ENCODE results near the gene PALM3. TPM values are rescaled to one million over a fixed set of nuclear protein-coding genes. Genes with fewer than 3 reads are reported as not detected.

The PALM3 gene
- total and polyA plus RNA-seq, 5 donors from 2014 or later, result not detected

GRCh38 chr19:14091813-14092462 lies 30.1 kb upstream of the PALM3 start:
- H3K36me3 ChIP-seq (ENCODE audit: control insufficient read depth, insufficient read depth, low read length), result peaks cover 6% of the 10 kb centered on the region
- peak in 1 of 3 donors; percentile 77 for DNase-seq
- H3K27me3 Mint-ChIP-seq, result peaks cover 15% of the 10 kb centered on the region
- H3K4me3 Mint-ChIP-seq, result peak overlapping the region; percentile 94 to 100 (median 100)
- H3K4me1 ChIP-seq (ENCODE audit: control insufficient read depth, insufficient read depth, low read length, poor library complexity, severe bottlenecking), result peaks cover 14% of the 10 kb centered on the region
- H3K27ac ChIP-seq (ENCODE audit: insufficient read depth, low read length, poor library complexity, severe bottlenecking), result peak overlapping the region; percentile 67
- peak overlapping the region; percentile 84 for H3K4me3 ChIP-seq (ENCODE audit: low read depth, low read length)
- H3K9me3 Mint-ChIP-seq, result peaks cover 0 to 8% (median 2%) of the 10 kb centered on the region in 7 donors
- H3K4me1 Mint-ChIP-seq, result peaks cover 5 to 33% (median 17%) of the 10 kb centered on the region in 4 donors
- H3K27ac Mint-ChIP-seq, result peak overlapping the region; percentile 92 to 99 (median 99)
- H3K36me3 Mint-ChIP-seq, result peaks cover 11% of the 10 kb centered on the region
- ATAC-seq (ENCODE audit: low read depth in 2 of 2), result peak in 1 of 2 donors; percentile 5
- peaks cover 0 to 6% of the 10 kb centered on the region in 2 experiments for H3K9me3 ChIP-seq (ENCODE audit: control insufficient read depth in 2 of 2, low read length in 2 of 2)
- H3K27me3 ChIP-seq (ENCODE audit: control insufficient read depth, insufficient read depth, low read length), result no peaks in the 10 kb centered on the region

GRCh38 chr19:14091081-14091812 lies 29.4 kb upstream of the PALM3 start:
- Histone ChIP-seq H3K4me1 (ENCODE audit: control insufficient read depth, insufficient read depth, low read length, poor library complexity, severe bottlenecking) (peaks cover 14% of the 10 kb centered on the region), H3K27me3 (ENCODE audit: control insufficient read depth, insufficient read depth, low read length) (no peaks in the 10 kb centered on the region), H3K9me3 (ENCODE audit: control insufficient read depth in 2 of 2, low read length in 2 of 2) (peaks cover 0 to 6% of the 10 kb centered on the region in 2 experiments), H3K36me3 (ENCODE audit: control insufficient read depth, insufficient read depth, low read length) (no peaks in the 10 kb centered on the region), H3K27ac (ENCODE audit: insufficient read depth, low read length, poor library complexity, severe bottlenecking) (peak overlapping the region; percentile 67), H3K4me3 (ENCODE audit: low read depth, low read length) (peak overlapping the region; percentile 84)
- peak; percentile 66 to 84 (median 78) for DNase-seq
- Mint-ChIP-seq H3K27me3 (peaks cover 15% of the 10 kb centered on the region), H3K4me1 (peaks cover 5 to 33% (median 17%) of the 10 kb centered on the region in 4 donors), H3K27ac (peak overlapping the region; percentile 92 to 99 (median 99)), H3K4me3 (peak overlapping the region; percentile 94 to 100 (median 100)), H3K36me3 (peaks cover 7% of the 10 kb centered on the region), H3K9me3 (peaks cover 0 to 8% (median 2%) of the 10 kb centered on the region in 7 donors)
- peak; percentile 53 to 61 for ATAC-seq (ENCODE audit: low read depth in 2 of 2)

- peak within 1 kb of the TSS; percentile 84 for H3K4me3 ChIP-seq (ENCODE audit: low read depth, low read length)
- H3K36me3 ChIP-seq (ENCODE audit: control insufficient read depth, insufficient read depth, low read length), result no peaks in the 10 kb centered on the region
- Mint-ChIP-seq H3K36me3 (peaks cover 7% of the 10 kb centered on the region), H3K4me3 (peak within 1 kb of the TSS; percentile 94 to 100 (median 100)), H3K27ac (peak within 1 kb of the TSS; percentile 92 to 99 (median 99)), H3K9me3 (peaks cover 0 to 8% (median 2%) of the 10 kb centered on the region in 7 donors), H3K27me3 (peaks cover 15% of the 10 kb centered on the region), H3K4me1 (peaks cover 5 to 33% (median 17%) of the 10 kb centered on the region in 4 donors)
- no peaks in the 10 kb centered on the region for H3K27me3 ChIP-seq (ENCODE audit: control insufficient read depth, insufficient read depth, low read length)
- DNase-seq (peak; percentile 76 to 90 (median 79)), ATAC-seq (ENCODE audit: low read depth in 2 of 2) (peak; percentile 60 to 66)
- H3K9me3 ChIP-seq (ENCODE audit: control insufficient read depth in 2 of 2, low read length in 2 of 2), result peaks cover 0 to 6% of the 10 kb centered on the region in 2 experiments
- peak within 1 kb of the TSS; percentile 67 for H3K27ac ChIP-seq (ENCODE audit: insufficient read depth, low read length, poor library complexity, severe bottlenecking)
- H3K4me1 ChIP-seq (ENCODE audit: control insufficient read depth, insufficient read depth, low read length, poor library complexity, severe bottlenecking), result peaks cover 14% of the 10 kb centered on the region
Observed at GRCh38 chr19:14090509-14091080, 28.7 kb upstream of the PALM3 start, which contains the start of gene SAMD1. Gene SAMD1, minus strand, starts transcription at chr19:14090751.

- Mint-ChIP-seq H3K27me3 (peaks cover 15% of the 10 kb centered on the region), H3K36me3 (peaks cover 7% of the 10 kb centered on the region), H3K27ac (peak overlapping the region; percentile 73 to 86 (median 84)), H3K4me3 (peak overlapping the region; percentile 89 to 97 (median 91)), H3K9me3 (peaks cover 0 to 8% (median 2%) of the 10 kb centered on the region in 7 donors), H3K4me1 (peaks cover 4 to 33% (median 17%) of the 10 kb centered on the region in 4 donors)
- DNase-seq, result peak; percentile 40 to 64 (median 46)
- no peaks in the 10 kb centered on the region for H3K27me3 ChIP-seq (ENCODE audit: control insufficient read depth, insufficient read depth, low read length)
- H3K36me3 ChIP-seq (ENCODE audit: control insufficient read depth, insufficient read depth, low read length), result no peaks in the 10 kb centered on the region
- H3K4me1 ChIP-seq (ENCODE audit: control insufficient read depth, insufficient read depth, low read length, poor library complexity, severe bottlenecking), result peaks cover 14% of the 10 kb centered on the region
- H3K27ac ChIP-seq (ENCODE audit: insufficient read depth, low read length, poor library complexity, severe bottlenecking), result peak overlapping the region; percentile 23
- peak in 1 of 2 donors; percentile 4 for ATAC-seq (ENCODE audit: low read depth in 2 of 2)
- no peak overlapping the region for H3K4me3 ChIP-seq (ENCODE audit: low read depth, low read length)
- H3K9me3 ChIP-seq (ENCODE audit: control insufficient read depth in 2 of 2, low read length in 2 of 2), result peaks cover 0 to 6% of the 10 kb centered on the region in 2 experiments
Observed at GRCh38 chr19:14089662-14090508, 28.0 kb upstream of the PALM3 start.

GRCh38 chr19:14089412-14089661 lies 27.5 kb upstream of the PALM3 start:
- Mint-ChIP-seq H3K36me3 (peaks cover 7% of the 10 kb centered on the region), H3K27me3 (peaks cover 11% of the 10 kb centered on the region), H3K27ac (peak overlapping the region; percentile 73 to 86 (median 84)), H3K4me3 (peak overlapping the region; percentile 89 to 97 (median 91)), H3K4me1 (peaks cover 0 to 29% (median 12%) of the 10 kb centered on the region in 4 donors), H3K9me3 (peaks cover 0 to 8% (median 2%) of the 10 kb centered on the region in 7 donors)
- H3K27me3 ChIP-seq (ENCODE audit: control insufficient read depth, insufficient read depth, low read length), result no peaks in the 10 kb centered on the region
- H3K4me3 ChIP-seq (ENCODE audit: low read depth, low read length), result no peak overlapping the region
- ATAC-seq (ENCODE audit: low read depth in 2 of 2), result no peak
- H3K9me3 ChIP-seq (ENCODE audit: control insufficient read depth in 2 of 2, low read length in 2 of 2), result peaks cover 0 to 6% of the 10 kb centered on the region in 2 experiments
- no peaks in the 10 kb centered on the region for H3K36me3 ChIP-seq (ENCODE audit: control insufficient read depth, insufficient read depth, low read length)
- peaks cover 14% of the 10 kb centered on the region for H3K4me1 ChIP-seq (ENCODE audit: control insufficient read depth, insufficient read depth, low read length, poor library complexity, severe bottlenecking)
- no peak overlapping the region for H3K27ac ChIP-seq (ENCODE audit: insufficient read depth, low read length, poor library complexity, severe bottlenecking)
- DNase-seq, result peak in 2 of 3 donors; percentile 40 to 60

- Mint-ChIP-seq H3K27me3 (peaks cover 11% of the 10 kb centered on the region), H3K4me3 (peak overlapping the region; percentile 89 to 97 (median 91)), H3K36me3 (peaks cover 7% of the 10 kb centered on the region), H3K9me3 (peaks cover 0 to 8% (median 2%) of the 10 kb centered on the region in 7 donors), H3K27ac (peak overlapping the region; percentile 73 to 86 (median 84)), H3K4me1 (peaks cover 0 to 29% (median 12%) of the 10 kb centered on the region in 4 donors)
- H3K27ac ChIP-seq (ENCODE audit: insufficient read depth, low read length, poor library complexity, severe bottlenecking), result no peak overlapping the region
- no peak for ATAC-seq (ENCODE audit: low read depth in 2 of 2)
- peaks cover 0 to 6% of the 10 kb centered on the region in 2 experiments for H3K9me3 ChIP-seq (ENCODE audit: control insufficient read depth in 2 of 2, low read length in 2 of 2)
- no peak overlapping the region for H3K4me3 ChIP-seq (ENCODE audit: low read depth, low read length)
- no peaks in the 10 kb centered on the region for H3K36me3 ChIP-seq (ENCODE audit: control insufficient read depth, insufficient read depth, low read length)
- no peak for DNase-seq
- no peaks in the 10 kb centered on the region for H3K27me3 ChIP-seq (ENCODE audit: control insufficient read depth, insufficient read depth, low read length)
- peaks cover 14% of the 10 kb centered on the region for H3K4me1 ChIP-seq (ENCODE audit: control insufficient read depth, insufficient read depth, low read length, poor library complexity, severe bottlenecking)
Observed at GRCh38 chr19:14088634-14089411, 26.9 kb upstream of the PALM3 start.

Measured in CD4-positive, CD25-positive, alpha-beta regulatory T cell (primary cell).